HepG2 (cell line): ENCODE measurements around the gene HOXC5. TPM values are rescaled to one million over a fixed set of nuclear protein-coding genes. Genes with fewer than 3 reads are reported as not detected.

ENCODE experiments used
- ATAC-seq: fragments of 200-7000 bp; cut with Tn5 transposase; 3 replicates; pipeline ENCODE4 v1.9.1; 2020; ENCODE audit warnings: mild to moderate bottlenecking, moderate library complexity
- BruUV-seq: library from RNA; stranded (reverse); fragments of 400-500 nt; replicated peaks from 2 replicates; lab custom pipeline; 2021; lab: Mats Ljungman, UMichigan
- CTCF ChIA-PET: fragments of 300-600 bp; formaldehyde crosslinking; extraction: SDS; loops from one replicate; lab custom pipeline; 2021; ENCODE audit warnings: low total read pairs, inconsistent platforms, low intra/inter-chr PET ratio; lab: Yijun Ruan, JAX
- POLR2A ChIA-PET: fragments of 350-600 bp; sonication (Branson Sonifier 250); formaldehyde crosslinking; loops from one replicate; lab custom pipeline; 2020; ENCODE audit warnings: antibody characterized with exemption, inconsistent platforms; lab: Yijun Ruan, JAX
- DNase-seq: peaks from one replicate; pipeline ENCODE4 v3.0.0-alpha.2; 2015; ENCODE audit warnings: low spot score
- FAIRE-seq: peaks from 3 replicates; lab custom pipeline; 2011; peaks lifted over from hg19 to GRCh38; lab: Jason Lieb, UNC
- H2AFZ ChIP-seq: one replicate; pipeline ENCODE4 v1.6.1; 2011; ENCODE audit warnings: low read length, inconsistent platforms
- H3K27ac ChIP-seq: fragments of 300-600 bp; 3 replicates; pipeline ENCODE4 v1.8.0; 2011; ENCODE audit warnings: mixed run types, mild to moderate bottlenecking, mixed read lengths, low read length, inconsistent platforms; ENCODE audit not compliant: insufficient read depth; ENCODE audit errors: extremely low read length
- H3K27me3 ChIP-seq, 2 experiments: fragments of 200-600 bp in 1 of 2; 2 replicates in 1 of 2; 3 replicates in 1 of 2; pipeline versions ENCODE4 v1.6.0 to v1.8.0; 2011; ENCODE audit warnings: low read length in 2 of 2, mild to moderate bottlenecking in 2 of 2, moderate library complexity in 2 of 2, inconsistent platforms in 1 of 2; ENCODE audit not compliant: insufficient read depth in 2 of 2, control insufficient read depth in 1 of 2
- H3K36me3 ChIP-seq, 2 experiments: fragments of 200-600 bp in 1 of 2; replicated peaks in 1 of 2; 2 replicates in 1 of 2; 3 replicates in 1 of 2; pipeline versions ENCODE4 v1.5.1 to v1.8.0; 2011; ENCODE audit warnings: low read length in 2 of 2, inconsistent platforms in 1 of 2; ENCODE audit not compliant: insufficient read depth in 2 of 2, control insufficient read depth in 1 of 2
- H3K4me1 ChIP-seq: 2 replicates; pipeline ENCODE4 v1.5.1; 2012; ENCODE audit warnings: low read length, inconsistent platforms; ENCODE audit not compliant: insufficient read depth
- H3K4me2 ChIP-seq: 2 replicates; pipeline ENCODE4 v1.6.0; 2011; ENCODE audit warnings: low read depth, low read length, inconsistent platforms
- H3K4me3 ChIP-seq, 3 experiments: fragments of 200-600 bp in 1 of 3; sonication (generic), shearing (Covaris generic) in 1 of 3; replicated peaks in 1 of 3; 2 replicates each; pipeline ENCODE4 v1.5.1; 2011 to 2016; ENCODE audit warnings: low read length in 3 of 3, inconsistent platforms in 2 of 3, low read depth in 2 of 3, mild to moderate bottlenecking in 2 of 3, control low read depth in 1 of 3, mixed read lengths in 1 of 3; ENCODE audit not compliant: insufficient read depth in 1 of 3
- H3K79me2 ChIP-seq: one replicate; pipeline ENCODE4 v1.6.1; 2011; ENCODE audit warnings: low read length, inconsistent platforms; ENCODE audit not compliant: insufficient read depth
- H3K9ac ChIP-seq: 2 replicates; pipeline ENCODE4 v1.6.0; 2011; ENCODE audit warnings: mild to moderate bottlenecking, low read depth, low read length, inconsistent platforms; ENCODE audit not compliant: insufficient read depth
- H3K9me3 ChIP-seq: 2 replicates; pipeline ENCODE4 v1.5.1; 2012; ENCODE audit warnings: mild to moderate bottlenecking, low read length
- H4K20me1 ChIP-seq: 2 replicates; pipeline ENCODE4 v1.6.0; 2011; ENCODE audit warnings: inconsistent platforms, mild to moderate bottlenecking, low read length, moderate library complexity; ENCODE audit not compliant: insufficient read depth
- CBX5 ChIP-seq: sonication (generic); formaldehyde crosslinking; IDR thresholded peaks from 2 replicates; pipeline ENCODE4 v1.4.0; 2020; ENCODE audit warnings: missing genetic modification reagents, borderline replicate concordance
- EP300 ChIP-seq, 3 experiments: sonication (generic) in 1 of 3; formaldehyde crosslinking in 1 of 3; IDR thresholded peaks; 2 replicates each; pipeline versions ENCODE4 v1.5.1 to v1.6.1; 2011 to 2020; ENCODE audit warnings: low read depth in 2 of 3, low read length in 2 of 3, borderline replicate concordance in 1 of 3, improper control_type of control experiment in 1 of 3, mild to moderate bottlenecking in 1 of 3, missing genetic modification reagents in 1 of 3, moderate library complexity in 1 of 3
- HMGXB3 ChIP-seq: sonication (generic); formaldehyde crosslinking; IDR thresholded peaks from 2 replicates; pipeline ENCODE4 v1.4.0; 2020; ENCODE audit warnings: missing genetic modification reagents, borderline replicate concordance
- HNRNPH1 ChIP-seq: fragments of 200-400 bp; formaldehyde crosslinking; optimal IDR thresholded peaks from 2 replicates; pipeline ENCODE3; 2017; ENCODE audit warnings: mild to moderate bottlenecking, low read depth, low read length
- KAT7 ChIP-seq: IDR thresholded peaks from 2 replicates; pipeline ENCODE4 v1.6.1; 2018; ENCODE audit warnings: borderline replicate concordance, missing compliant biosample characterization
- SMARCE1 ChIP-seq: fragments of 450-650 bp; IDR thresholded peaks from 2 replicates; pipeline ENCODE4 v1.6.1; 2017; ENCODE audit warnings: borderline replicate concordance
- ZBTB7B ChIP-seq: sonication (generic); formaldehyde crosslinking; IDR thresholded peaks from 2 replicates; pipeline ENCODE4 v1.4.0; 2020; ENCODE audit warnings: missing genetic modification reagents
- ZFP62 ChIP-seq: sonication (generic); formaldehyde crosslinking; IDR thresholded peaks from 2 replicates; pipeline ENCODE4 v1.4.0; 2020; ENCODE audit warnings: missing genetic modification reagents
- ZNF672 ChIP-seq: sonication (generic); formaldehyde crosslinking; IDR thresholded peaks from 2 replicates; pipeline ENCODE4 v1.8.1; 2022; ENCODE audit warnings: missing genetic modification reagents
- WGBS: methylation state at CpG from one replicate; pipeline ENCODE4 v1.1.6; 2017; ENCODE audit warnings: low lambda C conversion rate; 5-methylcytosine and 5-hydroxymethylcytosine counted together
- in situ Hi-C: cut with HindIII; loops from 2 replicates; pipeline ENCODE4 v1.10.0; 2017; ENCODE audit warnings: low pct_unique_long_range_greater_than_20kb; ENCODE audit not compliant: extremely low pct_ligation_motif_present
- intact Hi-C: fragments of 100-400 bp; cut with micrococcal nuclease; formaldehyde crosslinking; loops from one replicate; pipeline ENCODE4 v1.10.0; 2022; ENCODE audit not compliant: unreplicated experiment
- polyA plus RNA-seq, 8 experiments: library from polyadenylated mRNA; depleted of rRNA in 3 of 8; stranded (reverse) in 7 of 8; unstranded in 1 of 8; fragments of >200 nt; fragmentation: Illumina TruSeq in 4 of 8; extraction: Trizol in 4 of 8; gene quantifications; 2 replicates each; pipeline versions ENCODE4 v1.2.1 to v1.2.3, GENCODE V29; 2011 to 2016; ENCODE audit warnings: low read depth in 4 of 8, missing spikeins in 1 of 8, mixed read lengths in 1 of 8; ENCODE audit not compliant: insufficient read depth in 1 of 8
- total RNA-seq, 5 experiments: library from RNA; depleted of rRNA; stranded (reverse); fragments of >200 nt; fragmentation: Illumina TruSeq; extraction: Trizol; gene quantifications; 2 replicates each; pipeline ENCODE4 v1.2.3, GENCODE V29; 2016; ENCODE audit warnings: low read depth in 1 of 5
- TF ChIP-seq, protein P1 (sequence below): sonication (generic); formaldehyde crosslinking; IDR thresholded peaks from 2 replicates; pipeline ENCODE4 v1.9.0; 2021; ENCODE audit warnings: missing genetic modification reagents, mild to moderate bottlenecking, borderline replicate concordance
- TF ChIP-seq, protein P2 (sequence below): sonication (generic); formaldehyde crosslinking; IDR thresholded peaks from 2 replicates; pipeline ENCODE4 v1.4.0; 2020; ENCODE audit warnings: mild to moderate bottlenecking, missing genetic modification reagents

HOXC5 gene
- total and polyA plus RNA-seq, 2 of the 13 experiments (the other 11 are each of a cell fraction or from before 2014, with no cell fraction given): not detected

DNA sequence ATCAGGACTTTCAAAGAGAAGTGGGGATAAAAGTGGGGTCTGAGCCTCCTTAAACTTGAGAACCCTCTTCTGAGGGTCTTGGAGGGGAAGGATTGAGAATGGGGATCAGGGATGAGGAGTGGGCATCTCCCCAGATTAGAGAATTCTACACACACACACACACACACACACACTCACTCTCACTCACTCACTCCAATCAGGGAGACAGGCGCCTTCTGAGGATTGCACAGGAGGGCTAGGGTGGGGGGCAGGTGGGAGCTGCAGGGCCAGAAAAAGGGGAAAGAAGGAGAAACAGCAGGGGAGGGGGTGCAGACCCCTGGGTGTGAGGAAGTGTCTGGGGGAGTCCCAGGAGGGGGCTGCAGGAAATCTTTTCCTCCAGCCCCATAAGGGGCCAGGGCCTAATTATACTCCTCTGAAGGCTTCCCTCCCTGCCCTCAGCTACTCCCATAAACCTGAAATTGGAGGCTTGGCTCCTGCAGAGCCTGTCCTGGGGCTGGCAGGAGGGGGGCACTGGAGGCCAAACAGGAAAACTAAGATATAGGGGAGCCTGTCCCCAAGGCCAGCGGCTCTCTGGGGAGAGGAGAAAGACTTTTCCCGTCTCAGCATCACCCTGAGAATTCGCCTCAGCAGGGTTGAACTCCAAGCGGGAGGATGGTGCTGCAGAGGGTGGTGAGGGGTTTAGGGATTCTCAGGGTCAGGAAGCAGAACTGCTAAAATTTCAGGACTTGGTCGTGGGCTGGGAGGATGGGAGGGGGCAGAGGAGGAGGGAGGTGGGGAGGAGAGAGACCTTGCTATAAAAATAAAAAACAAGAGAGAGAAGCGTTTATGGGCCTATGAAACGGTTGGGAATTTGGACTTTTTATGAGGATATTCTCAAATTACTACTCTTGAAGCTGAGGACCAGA, 31.3 kb upstream of the HOXC5 start:
- POLR2A ChIA-PET: no interaction called here
- 47% methylated on average over 8 of the region's 8 CpGs for WGBS

More for the DNA sequence above, 31.3 kb upstream of the HOXC5 start:
- intact Hi-C loops (loop anchor here (10.0 kb wide), 1 partner anchor 363 kb away; the partner anchor contains the start of gene GPR84), in situ Hi-C loops (no loop called here)
- Histone ChIP-seq H3K27ac (no peak overlapping the region), H3K27me3 (peaks cover 16 to 86% of the 10 kb centered on the region in 2 experiments; a peak in 4 of 5 replicates), H4K20me1 (no peaks in the 10 kb centered on the region), H3K36me3 (no peaks in the 10 kb centered on the region), H3K9ac (no peak overlapping the region), H3K9me3 (no peaks in the 10 kb centered on the region), H3K4me1 (peaks cover 27% of the 10 kb centered on the region), H2AFZ (no peak overlapping the region), H3K79me2 (no peaks in the 10 kb centered on the region), H3K4me3 (no peak overlapping the region), H3K4me2 (peak overlapping the region; percentile 80; the same call in 1 of the 2 replicates)
- no peak for DNase-seq
- no peak for TF ChIP-seq CBX5
- TF ChIP-seq ZFP62 (CRISPR knock-in tag): no peak
- TF ChIP-seq KAT7 (CRISPR knock-in tag): no peak
- TF ChIP-seq HNRNPH1: no peak
- no peak for TF ChIP-seq HMGXB3
- TF ChIP-seq SMARCE1: no peak
- no peak for TF ChIP-seq ZBTB7B (CRISPR knock-in tag)
- TF ChIP-seq, protein P1, sequence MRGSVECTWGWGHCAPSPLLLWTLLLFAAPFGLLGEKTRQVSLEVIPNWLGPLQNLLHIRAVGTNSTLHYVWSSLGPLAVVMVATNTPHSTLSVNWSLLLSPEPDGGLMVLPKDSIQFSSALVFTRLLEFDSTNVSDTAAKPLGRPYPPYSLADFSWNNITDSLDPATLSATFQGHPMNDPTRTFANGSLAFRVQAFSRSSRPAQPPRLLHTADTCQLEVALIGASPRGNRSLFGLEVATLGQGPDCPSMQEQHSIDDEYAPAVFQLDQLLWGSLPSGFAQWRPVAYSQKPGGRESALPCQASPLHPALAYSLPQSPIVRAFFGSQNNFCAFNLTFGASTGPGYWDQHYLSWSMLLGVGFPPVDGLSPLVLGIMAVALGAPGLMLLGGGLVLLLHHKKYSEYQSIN (CRISPR knock-in tag): no peak
- no peak for TF ChIP-seq ZNF672
- TF ChIP-seq, protein P2, sequence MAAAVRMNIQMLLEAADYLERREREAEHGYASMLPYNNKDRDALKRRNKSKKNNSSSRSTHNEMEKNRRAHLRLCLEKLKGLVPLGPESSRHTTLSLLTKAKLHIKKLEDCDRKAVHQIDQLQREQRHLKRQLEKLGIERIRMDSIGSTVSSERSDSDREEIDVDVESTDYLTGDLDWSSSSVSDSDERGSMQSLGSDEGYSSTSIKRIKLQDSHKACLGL (CRISPR knock-in tag): no peak
- no peak for TF ChIP-seq EP300 (IDR thresholded peaks at IDR 0.05; ENCODE audit: low read depth in 2 of 2, low read length in 2 of 2)
- TF ChIP-seq EP300 (CRISPR knock-in tag; IDR thresholded peaks at IDR 0.05; ENCODE audit: borderline replicate concordance): no peak
- no peak for ATAC-seq
- no TSS peak for BruUV-seq
- CTCF ChIA-PET: no interaction called here
- FAIRE-seq: no peak
